A375 (cell line): ENCODE measurements around the gene RGL1. TPM values are rescaled to one million over a fixed set of nuclear protein-coding genes. Genes with fewer than 3 reads are reported as not detected.

Source experiments
- total RNA-seq: library from RNA; depleted of rRNA; stranded (reverse); fragments of >200 nt; shearing (Covaris generic); gene quantifications from 2 replicates; pipeline ENCODE4 v1.2.3, GENCODE V29; 2014; rRNA removed

The RGL1 gene
- 4.8 and 5.4 TPM in 2 replicates for total RNA-seq

GRCh38 chr1:183804916-183805841 lies at the start of gene RGL1:
RGL1 (plus strand) TSS chr1:183805120; CDS start chr1:183805298, 178 bp downstream.

Other genes starting within 250 kb of the RGL1 start
- 0.05 and 0.19 TPM in 2 replicates for gene NCF2, start 214.7 kb upstream of the RGL1 start, total RNA-seq
- 138 and 181 TPM in 2 replicates for gene ARPC5, start 169.3 kb upstream of the RGL1 start, total RNA-seq
- not detected in 2 replicates for gene APOBEC4, start 151.8 kb upstream of the RGL1 start, total RNA-seq
- gene COLGALT2, start 232.6 kb downstream of the RGL1 start, total RNA-seq, result 2.6 and 2.8 TPM in 2 replicates
- 70.8 and 77.5 TPM in 2 replicates for gene TSEN15, start 246.6 kb downstream of the RGL1 start, total RNA-seq